ENCODE results near the gene PCDHGA7.

DNA sequence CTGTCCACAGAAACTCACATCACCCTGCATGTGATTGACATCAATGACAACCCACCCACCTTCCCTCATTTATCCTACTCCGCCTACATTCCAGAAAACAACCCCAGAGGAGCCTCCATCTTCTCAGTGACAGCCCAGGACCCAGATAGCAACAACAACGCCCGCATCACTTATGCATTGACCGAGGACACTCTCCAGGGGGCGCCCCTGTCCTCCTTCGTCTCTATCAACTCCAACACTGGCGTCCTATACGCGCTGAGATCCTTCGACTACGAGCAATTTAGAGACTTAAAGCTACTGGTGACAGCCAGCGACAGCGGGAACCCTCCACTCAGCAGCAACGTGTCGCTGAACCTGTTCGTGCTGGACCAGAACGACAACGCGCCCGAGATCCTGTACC lies 37.2 kb upstream of the PCDHGA7 start:
- no peak for TF ChIP-seq GATA3 (IDR thresholded peaks at IDR 0.05; ENCODE audit: low read depth, low read length)
- TF ChIP-seq GATA2 (IDR thresholded peaks at IDR 0.05; ENCODE audit: low read depth, low read length), result no peak

Data from SH-SY5Y (cell line).